ENCODE results near the gene PADI2. TPM values are rescaled to one million over a fixed set of nuclear protein-coding genes. Genes with fewer than 3 reads are reported as not detected.

PADI2 gene
- total and polyA plus RNA-seq, 4 donors: 0.25 to 2.4 (median 0.96) TPM

DNA sequence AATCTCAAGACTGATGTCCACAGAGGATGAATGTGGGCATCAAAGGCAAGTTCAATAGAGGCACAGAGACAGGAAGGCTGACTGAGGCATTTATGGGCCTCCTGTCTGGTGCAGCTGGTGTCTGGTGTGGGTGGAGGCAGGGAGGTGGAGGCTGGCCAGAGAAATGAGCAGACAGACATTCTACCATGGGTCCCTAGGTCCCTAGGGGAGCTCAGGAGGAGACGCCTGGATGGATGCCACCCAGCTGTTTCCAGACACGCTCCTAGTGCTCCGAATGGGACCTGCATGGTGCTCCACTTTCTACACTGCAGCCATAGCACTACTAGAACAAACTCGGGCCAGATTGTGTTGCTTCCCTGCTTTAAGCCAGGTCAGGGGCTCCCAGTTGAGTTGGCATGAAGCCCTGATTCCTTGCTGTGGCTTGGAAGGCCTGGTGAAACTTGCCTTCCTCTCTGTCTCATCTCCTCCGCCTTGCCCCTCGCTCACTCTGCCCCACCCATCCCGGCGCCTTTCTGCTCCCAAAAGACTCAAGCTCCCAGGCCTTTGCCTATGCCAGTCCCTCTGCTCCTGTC, 25.3 kb downstream of the PADI2 start:
- no peak for DNase-seq (ENCODE audit: low spot score)
- Histone ChIP-seq H3K27ac (ENCODE audit: low read depth in 1 of 2, low read length in 2 of 2) (no peak overlapping the region), H3K27me3 (ENCODE audit: control insufficient read depth in 4 of 4, insufficient read depth in 4 of 4, low read length in 3 of 4) (no peaks in the 10 kb centered on the region), H3K9me3 (ENCODE audit: control insufficient read depth in 4 of 4, low read length in 3 of 4) (peaks cover 0 to 1% (median 0%) of the 10 kb centered on the region in 4 donors), H3K9ac (ENCODE audit: low read depth in 1 of 2, low read length in 2 of 2) (no peak overlapping the region), H3K4me1 (ENCODE audit: control insufficient read depth in 4 of 4, insufficient read depth in 4 of 4, low read length in 3 of 4) (peaks cover 0 to 2% (median under 1%) of the 10 kb centered on the region in 4 donors), H3K4me3 (ENCODE audit: low read depth in 1 of 3, low read length in 3 of 3) (no peak overlapping the region), H3K36me3 (ENCODE audit: control insufficient read depth in 4 of 4, insufficient read depth in 3 of 4, low read depth in 1 of 4, low read length in 3 of 4) (no peaks in the 10 kb centered on the region)
- TF ChIP-seq, protein P1, sequence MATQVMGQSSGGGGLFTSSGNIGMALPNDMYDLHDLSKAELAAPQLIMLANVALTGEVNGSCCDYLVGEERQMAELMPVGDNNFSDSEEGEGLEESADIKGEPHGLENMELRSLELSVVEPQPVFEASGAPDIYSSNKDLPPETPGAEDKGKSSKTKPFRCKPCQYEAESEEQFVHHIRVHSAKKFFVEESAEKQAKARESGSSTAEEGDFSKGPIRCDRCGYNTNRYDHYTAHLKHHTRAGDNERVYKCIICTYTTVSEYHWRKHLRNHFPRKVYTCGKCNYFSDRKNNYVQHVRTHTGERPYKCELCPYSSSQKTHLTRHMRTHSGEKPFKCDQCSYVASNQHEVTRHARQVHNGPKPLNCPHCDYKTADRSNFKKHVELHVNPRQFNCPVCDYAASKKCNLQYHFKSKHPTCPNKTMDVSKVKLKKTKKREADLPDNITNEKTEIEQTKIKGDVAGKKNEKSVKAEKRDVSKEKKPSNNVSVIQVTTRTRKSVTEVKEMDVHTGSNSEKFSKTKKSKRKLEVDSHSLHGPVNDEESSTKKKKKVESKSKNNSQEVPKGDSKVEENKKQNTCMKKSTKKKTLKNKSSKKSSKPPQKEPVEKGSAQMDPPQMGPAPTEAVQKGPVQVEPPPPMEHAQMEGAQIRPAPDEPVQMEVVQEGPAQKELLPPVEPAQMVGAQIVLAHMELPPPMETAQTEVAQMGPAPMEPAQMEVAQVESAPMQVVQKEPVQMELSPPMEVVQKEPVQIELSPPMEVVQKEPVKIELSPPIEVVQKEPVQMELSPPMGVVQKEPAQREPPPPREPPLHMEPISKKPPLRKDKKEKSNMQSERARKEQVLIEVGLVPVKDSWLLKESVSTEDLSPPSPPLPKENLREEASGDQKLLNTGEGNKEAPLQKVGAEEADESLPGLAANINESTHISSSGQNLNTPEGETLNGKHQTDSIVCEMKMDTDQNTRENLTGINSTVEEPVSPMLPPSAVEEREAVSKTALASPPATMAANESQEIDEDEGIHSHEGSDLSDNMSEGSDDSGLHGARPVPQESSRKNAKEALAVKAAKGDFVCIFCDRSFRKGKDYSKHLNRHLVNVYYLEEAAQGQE (IDR thresholded peaks at IDR 0.05): no peak
- TF ChIP-seq FOXA2 (IDR thresholded peaks at IDR 0.05) (no peak), FOXA1 (IDR thresholded peaks at IDR 0.05) (no peak), GABPA (IDR thresholded peaks at IDR 0.05 in 1 of 2, conservative IDR thresholded peaks at IDR 0.05 in 1 of 2) (no peak), SP1 (IDR thresholded peaks at IDR 0.05) (no peak), RXRA (IDR thresholded peaks at IDR 0.05) (no peak), JUND (IDR thresholded peaks at IDR 0.05) (no peak), RAD21 (IDR thresholded peaks at IDR 0.05) (no peak)
- TF ChIP-seq, protein P2, sequence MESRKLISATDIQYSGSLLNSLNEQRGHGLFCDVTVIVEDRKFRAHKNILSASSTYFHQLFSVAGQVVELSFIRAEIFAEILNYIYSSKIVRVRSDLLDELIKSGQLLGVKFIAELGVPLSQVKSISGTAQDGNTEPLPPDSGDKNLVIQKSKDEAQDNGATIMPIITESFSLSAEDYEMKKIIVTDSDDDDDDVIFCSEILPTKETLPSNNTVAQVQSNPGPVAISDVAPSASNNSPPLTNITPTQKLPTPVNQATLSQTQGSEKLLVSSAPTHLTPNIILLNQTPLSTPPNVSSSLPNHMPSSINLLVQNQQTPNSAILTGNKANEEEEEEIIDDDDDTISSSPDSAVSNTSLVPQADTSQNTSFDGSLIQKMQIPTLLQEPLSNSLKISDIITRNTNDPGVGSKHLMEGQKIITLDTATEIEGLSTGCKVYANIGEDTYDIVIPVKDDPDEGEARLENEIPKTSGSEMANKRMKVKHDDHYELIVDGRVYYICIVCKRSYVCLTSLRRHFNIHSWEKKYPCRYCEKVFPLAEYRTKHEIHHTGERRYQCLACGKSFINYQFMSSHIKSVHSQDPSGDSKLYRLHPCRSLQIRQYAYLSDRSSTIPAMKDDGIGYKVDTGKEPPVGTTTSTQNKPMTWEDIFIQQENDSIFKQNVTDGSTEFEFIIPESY (IDR thresholded peaks at IDR 0.05): no peak
- TF ChIP-seq, protein P3, sequence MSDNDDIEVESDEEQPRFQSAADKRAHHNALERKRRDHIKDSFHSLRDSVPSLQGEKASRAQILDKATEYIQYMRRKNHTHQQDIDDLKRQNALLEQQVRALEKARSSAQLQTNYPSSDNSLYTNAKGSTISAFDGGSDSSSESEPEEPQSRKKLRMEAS (IDR thresholded peaks at IDR 0.05): no peak
- TF ChIP-seq, protein P4, sequence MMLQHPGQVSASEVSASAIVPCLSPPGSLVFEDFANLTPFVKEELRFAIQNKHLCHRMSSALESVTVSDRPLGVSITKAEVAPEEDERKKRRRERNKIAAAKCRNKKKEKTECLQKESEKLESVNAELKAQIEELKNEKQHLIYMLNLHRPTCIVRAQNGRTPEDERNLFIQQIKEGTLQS (IDR thresholded peaks at IDR 0.05): no peak
- 90% methylated on average over 8 of the region's 8 CpGs for WGBS

DNA sequence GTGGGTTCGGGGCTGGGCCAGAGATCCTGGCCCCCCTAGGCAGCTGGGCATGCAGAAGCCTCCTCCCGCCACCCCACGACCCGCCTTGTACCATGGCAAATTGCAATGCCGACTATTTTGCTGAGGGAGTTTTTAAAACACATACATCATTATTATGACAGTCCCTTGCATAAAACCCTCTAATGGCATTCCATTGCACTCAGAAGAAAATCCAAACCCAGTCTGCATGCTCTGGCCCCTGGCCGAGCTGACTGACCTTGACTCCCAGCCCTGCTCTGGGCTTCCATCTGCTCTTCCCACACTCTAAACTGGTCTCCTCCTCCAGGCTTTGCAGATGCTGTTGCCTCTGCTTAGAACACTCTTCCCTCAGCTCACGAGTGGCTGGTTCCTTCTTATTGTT, 28.0 kb downstream of the PADI2 start:
- Histone ChIP-seq H3K4me1 (ENCODE audit: control insufficient read depth in 4 of 4, insufficient read depth in 4 of 4, low read length in 3 of 4) (no peaks in the 10 kb centered on the region), H3K27ac (ENCODE audit: low read depth in 1 of 2, low read length in 2 of 2) (no peak overlapping the region)

DNA sequence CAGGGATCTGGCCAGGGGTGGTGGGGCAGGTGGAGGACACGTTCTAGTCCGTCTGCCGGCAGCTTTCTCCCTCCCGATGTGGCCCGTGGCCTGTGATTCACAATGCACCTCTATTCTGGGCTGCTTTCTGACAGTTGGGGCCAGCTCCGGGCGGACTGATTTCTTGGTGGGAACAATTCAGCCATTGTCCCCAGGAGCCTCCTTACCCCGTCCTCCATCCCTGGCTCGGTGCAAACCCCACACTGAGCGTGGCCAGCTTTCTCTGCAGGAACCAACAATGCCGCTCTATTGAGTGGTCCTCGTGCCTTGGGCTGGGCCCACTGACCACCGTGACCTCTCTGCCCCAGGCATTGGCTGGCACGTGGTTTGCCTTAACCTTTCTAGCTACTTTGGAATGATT, 29.7 kb downstream of the PADI2 start:
- 95% methylated on average over 14 of the region's 14 CpGs for WGBS
- Histone ChIP-seq H3K9ac (ENCODE audit: low read depth in 1 of 2, low read length in 2 of 2) (no peak overlapping the region), H3K9me3 (ENCODE audit: control insufficient read depth in 4 of 4, low read length in 3 of 4) (peaks cover 0 to 1% (median 0%) of the 10 kb centered on the region in 4 donors), H3K4me1 (ENCODE audit: control insufficient read depth in 4 of 4, insufficient read depth in 4 of 4, low read length in 3 of 4) (no peaks in the 10 kb centered on the region), H3K4me3 (ENCODE audit: low read depth in 1 of 3, low read length in 3 of 3) (no peak overlapping the region), H3K27me3 (ENCODE audit: control insufficient read depth in 4 of 4, insufficient read depth in 4 of 4, low read length in 3 of 4) (no peaks in the 10 kb centered on the region), H3K36me3 (ENCODE audit: control insufficient read depth in 4 of 4, insufficient read depth in 3 of 4, low read depth in 1 of 4, low read length in 3 of 4) (no peaks in the 10 kb centered on the region), H3K27ac (ENCODE audit: low read depth in 1 of 2, low read length in 2 of 2) (no peak overlapping the region)
- TF ChIP-seq SP1 (IDR thresholded peaks at IDR 0.05): no peak
- no peak for DNase-seq (ENCODE audit: low spot score)

More for the DNA sequence above, 28.0 kb downstream of the PADI2 start:
- H3K9me3 ChIP-seq (ENCODE audit: control insufficient read depth in 4 of 4, low read length in 3 of 4): peaks cover 0 to 1% (median 0%) of the 10 kb centered on the region in 4 donors
- no peak overlapping the region for H3K4me3 ChIP-seq (ENCODE audit: low read depth in 1 of 3, low read length in 3 of 3)
- no peaks in the 10 kb centered on the region for H3K36me3 ChIP-seq (ENCODE audit: control insufficient read depth in 4 of 4, insufficient read depth in 3 of 4, low read depth in 1 of 4, low read length in 3 of 4)
- no peak overlapping the region for H3K9ac ChIP-seq (ENCODE audit: low read depth in 1 of 2, low read length in 2 of 2)
- peak; percentile 39 for TF ChIP-seq NR2F2 (IDR thresholded peaks at IDR 0.05)
- no peak for TF ChIP-seq HNF4A (conservative IDR thresholded peaks at IDR 0.05)
- H3K27me3 ChIP-seq (ENCODE audit: control insufficient read depth in 4 of 4, insufficient read depth in 4 of 4, low read length in 3 of 4): no peaks in the 10 kb centered on the region
- DNase-seq (ENCODE audit: low spot score): no peak
- 83% methylated on average over 7 of the region's 7 CpGs for WGBS

Measured in liver (tissue), 9 donors.